ENCODE data around the gene OTC. TPM values are rescaled to one million over a fixed set of nuclear protein-coding genes. Genes with fewer than 3 reads are reported as not detected.

OTC gene
- total RNA-seq, 1 experiment from 2014 or later = not detected

DNA sequence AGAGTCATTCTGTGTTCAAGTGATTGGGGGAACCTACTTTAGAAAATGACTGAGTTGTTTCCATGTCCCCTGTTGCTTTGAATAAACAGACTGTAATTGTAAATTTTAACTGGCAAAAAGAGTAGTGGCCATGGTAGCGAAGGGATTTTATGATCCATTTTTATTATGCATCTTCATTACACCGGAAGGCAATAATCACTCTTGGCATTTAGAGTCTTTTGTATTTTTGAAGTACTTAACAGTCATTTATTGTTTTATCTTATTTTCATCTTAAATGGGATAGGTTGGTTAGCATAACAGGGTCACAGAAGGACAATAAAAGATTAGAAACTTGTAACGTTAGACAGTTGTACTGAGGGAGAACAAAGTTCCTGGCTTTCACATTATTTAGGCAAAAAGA, 11.0 kb upstream of the OTC start:
- no peak overlapping the region for H3K27ac ChIP-seq
- no peaks in the 10 kb centered on the region for H3K36me3 ChIP-seq
- no peaks in the 10 kb centered on the region for H3K27me3 ChIP-seq
- H3K4me3 ChIP-seq = no peak overlapping the region
- H3K4me1 ChIP-seq = no peaks in the 10 kb centered on the region
- H3K9me3 ChIP-seq (replicated peaks) = no peaks in the 10 kb centered on the region
- no peak for DNase-seq

DNA sequence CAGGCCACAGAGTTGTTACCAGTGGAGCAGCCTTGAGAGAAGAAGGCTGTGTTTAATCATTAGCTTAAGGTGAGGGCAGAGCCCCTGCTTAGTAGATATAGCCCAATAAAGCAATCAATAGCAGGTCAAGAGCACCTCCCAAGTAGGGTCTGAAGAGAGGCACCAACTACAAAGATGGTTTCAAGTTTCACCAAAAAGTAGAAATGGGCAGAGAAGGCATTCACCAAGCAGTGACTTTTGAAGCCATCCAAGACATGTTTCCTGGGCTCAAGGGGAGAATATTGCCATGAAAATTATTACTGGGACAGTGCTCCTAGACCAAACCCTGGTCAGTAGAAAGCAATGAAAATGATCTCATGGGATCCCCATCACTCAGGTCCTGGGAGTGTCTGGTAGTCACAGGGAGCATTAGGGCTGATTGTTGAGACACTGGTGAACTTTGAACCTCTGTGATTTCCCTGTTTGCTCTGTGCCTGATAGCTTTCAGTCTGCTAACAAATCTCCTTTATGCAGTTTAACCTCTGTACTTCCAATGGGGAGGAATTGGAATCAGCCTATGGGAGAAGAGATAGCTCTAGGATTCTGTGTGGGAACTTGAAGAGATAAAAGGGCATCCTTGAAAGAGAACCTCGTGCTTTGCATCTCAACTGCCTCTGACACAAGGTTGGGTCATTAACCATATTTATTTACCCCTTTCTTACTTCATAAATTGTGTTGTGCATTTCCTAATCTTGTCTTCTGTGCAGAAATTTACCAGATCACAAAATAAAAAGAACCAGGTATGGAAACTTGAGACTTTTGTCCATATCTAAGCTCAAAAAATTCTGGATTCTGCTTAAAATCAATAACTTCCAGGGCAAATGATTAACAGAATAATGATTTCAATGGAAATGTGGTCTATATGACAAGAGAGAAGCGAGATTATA, 9.3 kb upstream of the OTC start:
- Histone ChIP-seq H3K36me3 (no peaks in the 10 kb centered on the region), H3K4me1 (no peaks in the 10 kb centered on the region), H3K9me3 (replicated peaks) (no peaks in the 10 kb centered on the region), H3K27me3 (no peaks in the 10 kb centered on the region), H3K4me3 (no peak overlapping the region), H3K27ac (no peak overlapping the region)
- no peak for DNase-seq

- no peak for DNase-seq
- Histone ChIP-seq H3K4me3 (no peak overlapping the region), H3K27ac (no peak overlapping the region), H3K9me3 (replicated peaks) (no peaks in the 10 kb centered on the region), H3K36me3 (no peaks in the 10 kb centered on the region), H3K4me1 (no peaks in the 10 kb centered on the region), H3K27me3 (no peaks in the 10 kb centered on the region)
These were observed 6.3 kb upstream of the OTC start for GRCh38 chrX:38346150-38346549.

DNA sequence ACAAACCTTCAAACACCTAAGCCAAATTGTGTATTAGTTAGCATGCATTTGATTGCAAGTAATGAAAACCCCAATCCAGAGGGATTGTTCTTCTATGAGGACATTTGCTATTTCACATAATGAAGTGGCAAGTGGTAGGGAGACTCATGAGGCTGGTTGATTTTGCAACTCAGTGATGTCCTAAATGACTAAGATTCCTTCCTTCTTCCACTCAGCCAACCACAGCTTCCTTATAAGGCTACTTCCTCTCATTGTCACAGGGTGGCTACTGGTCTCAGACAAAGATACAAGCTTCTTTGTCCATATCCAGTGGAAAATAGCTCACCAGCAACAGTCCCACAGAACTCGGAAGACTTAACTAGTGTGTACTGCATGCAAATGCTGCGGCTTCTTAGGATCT, 5.3 kb upstream of the OTC start:
- Histone ChIP-seq H3K4me1 (no peaks in the 10 kb centered on the region), H3K9me3 (replicated peaks) (no peaks in the 10 kb centered on the region), H3K4me3 (no peak overlapping the region), H3K27me3 (no peaks in the 10 kb centered on the region), H3K27ac (no peak overlapping the region), H3K36me3 (no peaks in the 10 kb centered on the region)
- no peak for DNase-seq

DNA sequence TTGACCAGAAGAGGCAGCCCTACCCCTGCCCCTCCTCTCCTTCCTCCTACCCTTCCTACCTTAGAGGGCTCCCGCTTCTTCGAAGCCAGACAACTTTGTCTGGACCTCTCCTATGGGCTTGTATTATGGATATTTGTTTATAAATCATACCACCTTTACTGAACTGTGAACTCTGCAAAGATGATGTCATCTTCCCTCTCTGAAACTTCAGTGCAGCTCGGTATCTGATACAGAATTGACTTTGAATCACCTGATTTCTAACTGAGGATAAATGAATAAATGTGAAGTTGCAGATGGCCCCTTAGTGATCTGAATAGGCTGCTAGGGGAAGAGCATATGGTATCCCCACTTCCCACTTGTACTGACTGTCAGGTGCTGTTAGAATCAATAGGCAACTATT, 1.1 kb upstream of the OTC start:
- H3K9me3 ChIP-seq (replicated peaks) = no peaks in the 10 kb centered on the region

DNA sequence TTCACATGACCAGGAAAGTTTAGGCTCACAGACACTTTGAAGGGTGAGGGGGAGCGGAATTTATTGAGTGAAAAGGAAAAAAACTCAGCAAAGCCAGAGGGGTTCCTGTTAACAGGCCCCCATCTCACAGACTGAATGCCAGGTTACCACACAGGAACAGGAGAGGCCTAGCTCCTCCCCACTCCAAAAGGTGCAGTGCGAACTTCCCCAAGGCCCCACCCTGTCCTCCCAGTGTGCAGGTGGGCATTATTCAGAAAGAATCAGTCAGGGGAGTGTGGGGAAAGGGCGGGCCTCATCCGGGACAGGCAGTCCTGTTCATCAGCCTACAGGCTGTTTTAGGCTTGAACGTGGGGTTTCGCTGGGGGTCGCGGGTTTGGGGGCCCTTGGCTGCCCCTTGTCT, 4.0 kb downstream of the OTC start:
- Histone ChIP-seq H3K27ac (no peak overlapping the region), H3K4me1 (no peaks in the 10 kb centered on the region), H3K9me3 (replicated peaks) (no peaks in the 10 kb centered on the region), H3K4me3 (no peak overlapping the region), H3K27me3 (no peaks in the 10 kb centered on the region), H3K36me3 (no peaks in the 10 kb centered on the region)
- DNase-seq = no peak

More for the DNA sequence above, 1.1 kb upstream of the OTC start:
- no peaks in the 10 kb centered on the region for H3K27me3 ChIP-seq
- no peak overlapping the region for H3K4me3 ChIP-seq
- DNase-seq = no peak
- no peaks in the 10 kb centered on the region for H3K36me3 ChIP-seq
- no peak overlapping the region for H3K27ac ChIP-seq
- H3K4me1 ChIP-seq = no peaks in the 10 kb centered on the region

DNA sequence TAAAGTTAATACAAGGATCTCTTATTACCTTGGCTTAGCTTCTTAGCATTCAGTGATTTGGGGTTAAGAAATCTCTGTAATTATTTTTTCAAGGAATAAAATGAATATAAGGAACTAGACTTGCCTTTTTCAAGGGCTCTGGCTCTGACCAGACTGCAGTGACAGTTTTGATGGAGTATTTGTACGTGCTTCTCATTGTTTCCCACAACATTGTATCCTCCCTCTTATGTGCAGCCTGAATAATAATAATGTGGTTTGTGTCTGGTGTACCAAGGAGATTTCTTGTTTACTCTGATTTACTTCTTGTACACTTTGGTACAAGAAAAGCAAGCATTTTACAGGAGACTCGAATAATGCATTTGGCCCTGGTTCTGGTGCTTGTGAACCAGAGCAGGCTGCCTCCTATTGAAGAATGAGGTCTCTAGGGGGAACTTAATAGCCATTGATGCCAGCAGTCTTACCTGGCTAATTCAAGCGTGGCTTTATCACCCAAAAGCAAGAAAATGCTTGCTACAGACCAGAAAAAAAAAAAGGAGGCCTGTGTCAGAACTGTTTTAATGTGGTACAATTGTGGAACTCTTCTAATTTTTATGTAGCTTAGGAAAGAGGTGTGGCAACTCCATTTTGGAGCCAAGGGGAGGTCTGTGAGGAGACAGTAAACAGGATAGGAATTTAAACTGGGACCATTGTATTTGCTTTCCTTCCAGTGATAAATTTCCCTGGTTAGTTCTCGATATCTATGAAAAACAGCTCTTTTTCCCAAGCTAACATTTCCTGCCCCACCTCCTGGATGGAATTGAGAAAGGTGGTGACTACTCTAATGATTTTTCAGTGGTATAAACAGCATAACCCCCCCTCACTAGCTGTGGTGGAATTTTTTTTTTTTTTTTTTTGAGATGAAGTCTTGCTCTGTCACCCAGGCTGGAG, 5.6 kb downstream of the OTC start:
- H3K27ac ChIP-seq = no peak overlapping the region
- H3K9me3 ChIP-seq (replicated peaks) = no peaks in the 10 kb centered on the region
- no peaks in the 10 kb centered on the region for H3K4me1 ChIP-seq
- H3K27me3 ChIP-seq = no peaks in the 10 kb centered on the region
- no peak for DNase-seq
- no peaks in the 10 kb centered on the region for H3K36me3 ChIP-seq
- H3K4me3 ChIP-seq = no peak overlapping the region

GRCh38 chrX:38363046-38363445, 10.6 kb downstream of the OTC start:
- Histone ChIP-seq H3K4me3 (no peak overlapping the region), H3K36me3 (no peaks in the 10 kb centered on the region), H3K4me1 (no peaks in the 10 kb centered on the region), H3K9me3 (replicated peaks) (no peaks in the 10 kb centered on the region), H3K27ac (no peak overlapping the region), H3K27me3 (no peaks in the 10 kb centered on the region)
- DNase-seq = no peak

- Histone ChIP-seq H3K27me3 (no peaks in the 10 kb centered on the region), H3K4me1 (no peaks in the 10 kb centered on the region), H3K27ac (no peak overlapping the region), H3K36me3 (no peaks in the 10 kb centered on the region), H3K9me3 (replicated peaks) (no peaks in the 10 kb centered on the region), H3K4me3 (no peak overlapping the region)
- DNase-seq = no peak
These were observed 13.6 kb downstream of the OTC start for GRCh38 chrX:38365954-38366353.

DNA sequence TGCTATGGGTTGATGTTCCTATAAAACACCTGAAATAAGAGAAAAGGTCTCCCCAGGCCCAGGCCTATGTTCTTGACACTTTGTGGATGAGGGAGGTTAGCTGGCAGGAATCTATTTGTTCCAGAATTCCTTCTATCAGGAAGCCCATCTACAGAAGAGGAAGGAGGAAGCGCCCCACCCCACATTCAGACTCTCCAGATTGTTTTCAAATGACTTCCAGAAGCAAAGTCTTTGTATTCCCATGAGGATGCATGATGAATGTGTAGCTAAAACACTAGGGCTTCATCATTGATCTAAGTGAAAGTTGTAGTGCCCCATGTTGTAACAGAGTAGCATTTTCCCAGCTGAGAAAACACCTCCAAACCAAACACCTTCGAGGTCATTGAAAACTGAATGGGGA, 16.4 kb downstream of the OTC start:
- H3K36me3 ChIP-seq = no peaks in the 10 kb centered on the region
- H3K27ac ChIP-seq = no peak overlapping the region
- no peaks in the 10 kb centered on the region for H3K9me3 ChIP-seq (replicated peaks)
- H3K27me3 ChIP-seq = no peaks in the 10 kb centered on the region
- no peak for DNase-seq
- no peak overlapping the region for H3K4me3 ChIP-seq
- no peaks in the 10 kb centered on the region for H3K4me1 ChIP-seq

DNA sequence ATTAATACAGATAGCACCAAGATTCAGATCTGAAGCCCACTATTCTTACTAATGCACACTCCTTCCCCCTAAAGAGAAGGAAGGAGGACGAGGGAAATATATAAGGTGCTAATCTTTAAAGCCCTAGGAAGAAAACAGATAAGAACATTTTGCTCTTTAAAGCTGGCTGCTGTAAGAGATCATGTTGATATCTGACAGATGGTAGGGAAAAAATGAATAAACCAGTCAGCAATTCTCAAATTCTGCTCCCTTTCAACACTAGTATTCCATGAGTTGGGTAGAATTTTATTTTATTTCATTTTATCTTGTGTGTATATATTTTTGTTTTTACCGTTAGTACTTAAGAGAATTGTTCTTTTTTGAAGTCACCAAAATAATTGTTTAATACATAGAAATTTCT, 19.2 kb downstream of the OTC start:
- no peak overlapping the region for H3K27ac ChIP-seq
- no peaks in the 10 kb centered on the region for H3K27me3 ChIP-seq
- H3K4me1 ChIP-seq = no peaks in the 10 kb centered on the region
- H3K9me3 ChIP-seq (replicated peaks) = no peaks in the 10 kb centered on the region
- DNase-seq = no peak
- no peak overlapping the region for H3K4me3 ChIP-seq
- no peaks in the 10 kb centered on the region for H3K36me3 ChIP-seq

DNA sequence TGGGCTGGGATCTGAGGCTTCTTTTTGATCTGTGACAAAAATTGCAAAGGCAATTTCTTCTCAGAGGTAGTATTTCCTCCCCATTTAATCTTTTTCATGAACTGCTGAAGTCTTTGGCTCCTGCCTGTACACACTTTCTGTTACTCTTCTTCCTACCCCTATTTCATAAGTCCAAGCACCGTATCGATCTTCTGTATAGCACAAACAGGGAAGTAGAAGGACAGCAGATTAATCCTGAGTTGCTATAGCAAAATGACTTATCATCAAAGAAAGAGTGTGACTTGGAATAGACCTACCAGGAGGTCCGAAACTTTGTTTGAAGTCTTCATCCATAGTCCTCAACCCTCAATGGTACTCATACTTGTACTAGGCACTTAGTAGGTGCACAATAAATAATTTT, 22.0 kb downstream of the OTC start:
- H3K4me3 ChIP-seq = no peak overlapping the region
- no peak overlapping the region for H3K27ac ChIP-seq
- no peaks in the 10 kb centered on the region for H3K9me3 ChIP-seq (replicated peaks)
- no peaks in the 10 kb centered on the region for H3K27me3 ChIP-seq
- H3K4me1 ChIP-seq = no peaks in the 10 kb centered on the region
- no peaks in the 10 kb centered on the region for H3K36me3 ChIP-seq
- DNase-seq = no peak

DNA sequence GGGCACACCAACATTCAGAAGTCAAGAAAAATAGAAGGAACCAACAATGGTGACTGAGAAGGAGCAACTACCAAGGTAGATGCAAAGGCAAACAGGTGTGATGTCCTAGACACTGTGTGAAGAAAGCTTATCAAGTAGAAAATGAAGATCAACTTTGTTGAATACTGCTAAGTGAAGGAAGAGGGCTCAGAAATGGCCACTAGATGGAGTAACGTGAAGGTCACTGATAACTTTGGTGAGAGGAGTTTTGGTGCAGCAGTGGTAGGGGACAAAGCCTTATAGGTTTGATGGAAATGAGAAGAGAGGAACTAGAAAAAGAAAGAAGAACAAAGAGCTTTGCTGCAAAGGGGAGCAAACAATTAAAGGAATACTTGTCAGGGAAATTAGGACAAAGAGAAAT, 23.5 kb downstream of the OTC start:
- Histone ChIP-seq H3K4me3 (no peak overlapping the region), H3K27me3 (no peaks in the 10 kb centered on the region), H3K36me3 (no peaks in the 10 kb centered on the region), H3K4me1 (no peaks in the 10 kb centered on the region), H3K9me3 (replicated peaks) (no peaks in the 10 kb centered on the region), H3K27ac (no peak overlapping the region)
- DNase-seq = peak; percentile 1 to 19

DNA sequence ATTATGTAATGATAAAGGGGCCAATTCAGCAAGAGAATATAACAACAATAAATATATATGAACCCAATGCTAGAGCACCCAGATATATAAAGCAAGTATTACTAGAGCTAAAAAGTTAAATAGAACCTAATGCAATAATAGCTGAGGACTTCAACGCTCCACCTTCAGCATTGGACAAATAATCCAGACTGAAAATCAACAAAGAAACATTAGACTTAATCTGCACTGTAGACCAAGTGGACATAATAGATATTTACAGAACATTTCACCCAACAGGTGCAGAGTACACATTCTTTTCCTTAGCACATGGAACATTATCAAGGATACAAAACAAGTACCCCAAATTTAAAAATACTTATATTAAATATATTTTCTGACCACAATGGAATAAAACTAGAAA, 24.3 kb downstream of the OTC start:
- no peak for DNase-seq

DNA sequence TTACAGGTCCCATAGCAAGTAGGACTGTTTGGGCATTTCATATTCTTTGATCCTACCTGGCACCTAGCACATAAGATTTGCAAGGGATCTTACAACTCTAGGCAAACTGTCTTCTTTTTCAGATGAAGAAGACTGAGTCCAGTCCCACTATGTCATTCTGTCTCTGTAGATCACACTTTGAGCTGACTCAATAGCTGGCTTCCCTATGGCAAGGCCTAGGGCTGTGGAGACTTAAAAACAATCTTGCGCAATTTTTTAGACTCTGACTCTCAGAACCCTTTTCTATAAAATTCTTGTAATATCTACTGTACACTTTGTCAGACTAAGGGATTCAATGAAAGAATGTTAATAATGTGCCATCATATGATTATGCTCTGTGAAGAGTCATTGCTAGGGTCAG, 26.7 kb downstream of the OTC start:
- DNase-seq = no peak
- no peaks in the 10 kb centered on the region for H3K36me3 ChIP-seq
- no peaks in the 10 kb centered on the region for H3K27me3 ChIP-seq
- no peak overlapping the region for H3K4me3 ChIP-seq
- H3K9me3 ChIP-seq (replicated peaks) = no peaks in the 10 kb centered on the region
- no peak overlapping the region for H3K27ac ChIP-seq
- H3K4me1 ChIP-seq = no peaks in the 10 kb centered on the region

More for the DNA sequence above, 24.3 kb downstream of the OTC start:
- Histone ChIP-seq H3K36me3 (no peaks in the 10 kb centered on the region), H3K27ac (no peak overlapping the region), H3K4me3 (no peak overlapping the region), H3K27me3 (no peaks in the 10 kb centered on the region), H3K9me3 (replicated peaks) (no peaks in the 10 kb centered on the region), H3K4me1 (no peaks in the 10 kb centered on the region)

Measured in SJCRH30 (cell line).